T-helper 17 cell (primary cell): ENCODE measurements around the gene IGHMBP2. TPM values are rescaled to one million over a fixed set of nuclear protein-coding genes. Genes with fewer than 3 reads are reported as not detected.
"Not testable (repeated sequence)": the region's sequence is repeated elsewhere in the genome, so short reads cannot be mapped to it uniquely, and the experiment has no call there.

Source experiments
- ATAC-seq: fragments of 150-1000 bp; cut with Tn5 transposase; 2 replicates; pipeline ENCODE4 v1.10.0; 2021; ENCODE audit warnings: mild to moderate bottlenecking, moderate library complexity
- DNase-seq, 3 donors: peaks; one replicate each; pipeline versions ENCODE4 v3.0.0 to v3.0.0-alpha.2; 2020 to 2021
- H3K9me3 ChIP-seq: one replicate; pipeline ENCODE4 v1.7.0; 2013; ENCODE audit warnings: low read length, mild to moderate bottlenecking; ENCODE audit not compliant: control insufficient read depth, poor library complexity, severe bottlenecking
- H3K27ac Mint-ChIP-seq: one replicate; pipeline ENCODE4 v1.8.0; 2022; ENCODE audit warnings: mild to moderate bottlenecking, moderate library complexity, mixed read lengths
- H3K27me3 Mint-ChIP-seq: one replicate; pipeline ENCODE4 v1.8.0; 2022; ENCODE audit warnings: mixed read lengths
- H3K36me3 Mint-ChIP-seq: one replicate; pipeline ENCODE4 v1.8.0; 2022; ENCODE audit warnings: low read depth, mixed read lengths
- H3K4me1 Mint-ChIP-seq: one replicate; pipeline ENCODE4 v1.8.0; 2022; ENCODE audit warnings: mild to moderate bottlenecking, mixed read lengths
- H3K4me3 Mint-ChIP-seq: one replicate; pipeline ENCODE4 v1.8.0; 2022; ENCODE audit warnings: mild to moderate bottlenecking, moderate library complexity, mixed read lengths
- total RNA-seq, 4 donors: library from RNA in 2 of 4; stranded (reverse) in 2 of 4; gene quantifications; one replicate each; pipeline ENCODE4 v1.2.3 and lab custom pipeline; 2022 to 2026

IGHMBP2 gene
- total RNA-seq (10 to 100 TPM; 27.5 to 28.4 TPM), total RNA-seq (lab: John Stamatoyannopoulos, UW) (25.4 to 32.2 reads per million in 2 donors)

DNA sequence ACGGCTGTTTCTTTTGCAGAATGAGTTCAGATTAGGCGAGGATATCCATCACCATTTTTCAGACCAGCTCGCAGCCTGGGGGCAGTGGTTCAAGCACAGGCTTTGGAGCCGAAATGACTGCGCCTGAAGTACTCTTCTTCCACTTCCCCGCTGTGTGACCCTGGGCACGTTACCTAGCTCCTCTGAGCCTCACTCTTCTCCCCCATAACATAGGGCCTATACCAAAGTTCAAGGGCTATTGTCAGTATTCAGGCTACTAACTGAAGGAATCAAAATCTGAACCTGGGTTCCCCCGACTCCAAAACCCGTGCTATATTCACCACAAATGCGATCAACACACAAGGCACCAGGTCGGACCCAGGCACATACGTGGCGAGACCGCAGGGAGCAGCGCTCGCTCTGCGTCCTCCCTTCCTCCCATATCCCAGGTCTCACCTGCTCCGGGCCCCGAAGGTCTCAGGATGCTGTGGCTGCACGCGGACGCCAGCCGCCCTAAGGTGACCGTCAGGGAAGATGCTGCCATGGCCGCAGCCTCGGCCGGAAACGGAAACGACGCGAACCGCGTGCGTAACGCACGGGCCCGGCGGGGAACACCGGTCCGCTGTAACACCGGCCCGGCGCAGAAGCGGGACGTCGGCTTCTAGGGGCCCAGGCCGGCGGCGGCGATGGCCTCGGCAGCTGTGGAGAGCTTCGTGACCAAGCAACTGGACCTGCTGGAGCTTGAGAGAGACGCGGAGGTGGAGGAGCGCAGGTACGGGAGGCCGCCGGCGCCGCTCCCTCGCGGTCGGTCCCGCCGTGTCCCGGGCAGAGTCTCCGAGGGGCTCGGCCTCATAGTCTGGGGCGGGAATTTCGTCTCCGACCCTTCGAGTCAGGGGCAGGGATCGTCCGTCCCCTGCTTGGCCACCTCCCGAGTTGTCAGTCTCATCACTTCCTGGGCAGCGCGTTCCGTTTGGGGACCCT lies at the start of gene IGHMBP2, which contains the start of gene MRPL21:
IGHMBP2 (plus strand) TSS at position 604 of the 960 bp plus-strand sequence; CDS start at position 666, 62 bp downstream.
MRPL21 (minus strand) TSS at position 545 of the 960 bp plus-strand sequence; CDS start at position 523, 22 bp downstream.
- H3K4me3 Mint-ChIP-seq: peak within 1 kb of the TSS; percentile 98
- peaks cover 41% of the 10 kb centered on the region for H3K4me1 Mint-ChIP-seq
- H3K27me3 Mint-ChIP-seq: no peaks in the 10 kb centered on the region
- peak within 1 kb of the TSS; percentile 97 for H3K27ac Mint-ChIP-seq
- no peaks in the 10 kb centered on the region for H3K9me3 ChIP-seq
- peaks cover 4% of the 10 kb centered on the region for H3K36me3 Mint-ChIP-seq
- ATAC-seq (peak; percentile 97), DNase-seq (peak; percentile 69 to 79 (median 69))

DNA sequence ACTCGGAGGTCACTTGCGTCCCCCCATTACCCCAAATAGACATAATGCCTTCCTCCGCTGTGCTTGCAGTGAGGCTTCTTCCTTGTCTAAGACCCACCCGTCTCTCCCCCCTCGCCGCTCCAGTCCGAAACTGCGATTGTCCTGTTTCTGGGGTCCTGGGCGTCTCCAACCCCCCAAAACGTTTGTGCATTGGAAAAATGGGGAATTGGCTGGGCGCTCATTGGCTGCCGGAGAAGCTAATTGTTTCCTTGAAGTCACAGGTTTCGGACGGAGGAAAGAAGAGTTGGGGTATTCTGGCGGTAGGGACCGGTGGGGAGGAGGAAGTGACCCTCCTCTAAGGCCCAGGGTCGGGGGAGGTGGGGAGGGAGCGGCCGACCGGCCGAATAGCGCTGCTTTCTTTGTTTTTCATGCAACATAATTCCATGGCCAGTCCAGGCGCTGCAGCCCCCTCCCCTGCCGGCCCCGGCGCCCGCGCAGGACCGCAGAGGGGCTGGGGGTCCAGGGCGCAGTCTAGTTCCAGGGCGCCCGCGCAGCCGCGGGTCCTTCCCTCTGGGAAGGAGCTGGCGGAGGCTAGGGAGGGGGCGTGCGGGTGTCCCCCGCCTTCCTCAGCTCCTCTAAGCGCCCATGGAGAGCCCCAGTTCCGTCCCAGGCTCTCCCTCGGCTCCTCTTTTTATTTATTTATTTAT lies 49.3 kb upstream of the IGHMBP2 start:
- Mint-ChIP-seq H3K4me3 (peak overlapping the region; percentile 71), H3K27ac (no peak overlapping the region), H3K36me3 (no peaks in the 10 kb centered on the region), H3K27me3 (peaks cover 19% of the 10 kb centered on the region), H3K4me1 (peaks cover 6% of the 10 kb centered on the region)
- no peaks in the 10 kb centered on the region for H3K9me3 ChIP-seq
- DNase-seq: no peak
- ATAC-seq: no peak

DNA sequence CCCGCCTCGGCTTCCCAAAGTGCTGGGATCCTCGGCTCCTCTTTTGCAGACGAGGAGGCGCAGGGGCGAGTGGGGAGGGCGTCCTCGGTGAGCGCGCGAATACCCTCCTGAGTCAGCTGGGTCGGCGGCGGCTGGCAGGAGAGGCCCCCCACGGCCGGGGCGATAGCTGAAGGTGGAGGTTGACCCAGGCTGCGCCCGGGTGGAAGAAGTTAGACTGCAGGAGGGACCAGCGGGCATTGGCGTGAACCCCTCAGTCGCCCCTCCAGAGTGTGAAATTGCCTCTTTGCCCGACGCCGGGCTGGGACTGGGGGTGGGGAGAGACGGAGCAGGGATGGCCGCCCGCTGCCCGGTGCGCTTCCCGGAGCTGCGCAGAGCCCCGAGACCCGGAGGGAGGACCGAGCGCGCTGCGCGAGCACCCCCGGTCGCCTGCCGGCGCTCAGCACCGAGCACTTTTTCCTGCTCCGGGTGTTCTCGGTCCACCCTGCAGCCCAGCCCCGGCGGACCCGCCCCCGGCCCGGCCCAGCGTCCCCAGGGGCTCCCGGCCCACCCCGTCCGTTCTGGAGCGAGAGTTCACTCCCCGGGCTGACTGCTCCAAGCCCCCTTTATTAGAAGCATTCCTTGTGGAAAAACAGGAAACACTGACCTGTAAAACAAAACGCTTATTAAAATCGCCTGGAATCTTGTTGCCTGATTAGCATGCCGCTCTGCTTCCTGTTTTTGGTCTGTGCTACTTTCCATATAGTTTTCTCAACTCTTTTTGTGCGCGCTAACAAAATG lies 48.3 kb upstream of the IGHMBP2 start:
- H3K4me3 Mint-ChIP-seq: peak overlapping the region; percentile 78
- H3K36me3 Mint-ChIP-seq: no peaks in the 10 kb centered on the region
- ATAC-seq (peak; percentile 30), DNase-seq (no peak)
- H3K4me1 Mint-ChIP-seq: peaks cover 6% of the 10 kb centered on the region
- no peak overlapping the region for H3K27ac Mint-ChIP-seq
- H3K27me3 Mint-ChIP-seq: peaks cover 19% of the 10 kb centered on the region
- no peaks in the 10 kb centered on the region for H3K9me3 ChIP-seq

DNA sequence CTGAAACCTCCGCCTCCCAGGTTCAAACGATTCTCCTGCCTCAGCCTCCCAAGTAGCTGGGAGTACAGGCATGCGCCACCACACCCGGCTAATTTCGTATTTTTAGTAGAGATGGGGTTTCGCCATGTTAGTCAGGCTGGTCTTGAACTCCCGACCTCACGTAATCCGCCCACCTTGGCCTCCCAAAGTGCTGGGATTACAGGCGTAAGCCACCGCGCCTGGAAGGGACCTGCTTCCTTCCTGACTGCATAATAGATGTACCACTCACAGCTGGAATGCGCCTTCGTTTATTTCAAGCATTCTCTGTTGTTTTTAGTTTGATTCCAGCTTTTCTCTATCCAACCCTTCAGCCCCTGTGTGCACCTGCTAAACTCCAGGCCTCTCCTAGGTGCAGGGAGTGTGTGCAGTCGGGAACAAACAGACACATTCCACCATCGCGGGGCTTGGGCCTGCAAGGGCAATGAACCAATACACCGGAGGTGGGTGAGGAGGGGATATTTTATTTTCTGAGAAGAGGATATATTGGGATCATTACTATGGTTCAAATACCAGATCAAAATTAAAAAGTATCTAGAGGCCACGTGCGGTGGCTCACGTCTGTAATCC lies 47.2 kb upstream of the IGHMBP2 start:
- H3K27ac Mint-ChIP-seq, H3K4me3 Mint-ChIP-seq, DNase-seq, ATAC-seq, H3K4me1 Mint-ChIP-seq, H3K36me3 Mint-ChIP-seq, H3K9me3 ChIP-seq: not testable (repeated sequence)
- peaks cover 19% of the 10 kb centered on the region for H3K27me3 Mint-ChIP-seq

DNA sequence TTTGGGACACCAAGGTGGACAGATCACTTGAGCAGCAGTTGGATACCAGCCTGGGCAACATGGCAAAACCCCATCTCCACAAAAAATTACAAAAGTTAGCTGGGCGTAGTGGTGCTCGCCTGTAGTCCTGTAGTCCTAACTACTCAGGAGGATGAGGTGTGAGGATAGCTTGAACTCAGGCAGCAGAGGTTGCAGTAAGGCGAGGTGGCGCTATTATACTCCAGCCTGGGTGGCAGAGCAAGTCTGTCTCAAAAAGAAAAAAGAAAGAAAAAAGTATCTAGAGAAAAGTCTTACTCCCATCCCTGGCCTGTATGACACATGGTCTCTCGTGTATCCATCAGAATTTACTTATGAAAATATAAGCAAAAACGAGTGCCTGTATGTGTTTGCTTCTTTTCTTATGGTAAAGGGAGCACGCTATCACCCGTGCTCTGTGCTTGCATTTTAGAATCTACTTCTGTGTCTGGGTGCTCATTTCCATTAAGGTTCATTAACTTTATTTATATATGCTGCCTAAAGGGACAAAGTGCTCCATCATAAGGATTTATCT lies 46.6 kb upstream of the IGHMBP2 start:
- no peak overlapping the region for H3K4me3 Mint-ChIP-seq
- H3K36me3 Mint-ChIP-seq: no peaks in the 10 kb centered on the region
- ATAC-seq (no peak), DNase-seq (no peak)
- peaks cover 19% of the 10 kb centered on the region for H3K27me3 Mint-ChIP-seq
- no peak overlapping the region for H3K27ac Mint-ChIP-seq
- peaks cover 6% of the 10 kb centered on the region for H3K4me1 Mint-ChIP-seq
- no peaks in the 10 kb centered on the region for H3K9me3 ChIP-seq

DNA sequence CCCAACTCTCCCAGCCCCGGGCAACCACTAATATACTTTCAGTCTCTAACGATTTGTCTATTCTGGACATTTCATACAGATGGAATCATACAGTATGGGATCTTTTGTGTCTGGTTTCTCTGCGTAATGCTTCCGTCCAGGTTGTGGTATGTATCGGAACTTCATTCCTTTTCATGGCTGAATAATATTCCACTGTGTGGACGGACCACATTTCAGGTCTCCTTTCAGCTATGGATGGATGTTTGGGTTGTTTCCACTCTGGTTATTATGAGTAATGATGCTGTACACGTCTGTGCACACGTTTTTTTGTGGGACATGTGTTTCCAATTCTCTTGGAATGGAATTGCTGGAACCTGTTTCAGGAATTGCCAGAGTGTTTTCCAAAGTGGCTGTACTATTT lies 44.6 kb upstream of the IGHMBP2 start:
- no peak for ATAC-seq
- Mint-ChIP-seq H3K27ac (no peak overlapping the region), H3K4me3 (no peak overlapping the region), H3K27me3 (peaks cover 2% of the 10 kb centered on the region), H3K36me3 (no peaks in the 10 kb centered on the region), H3K4me1 (peaks cover under 1% of the 10 kb centered on the region)
- DNase-seq: no peak
- H3K9me3 ChIP-seq: no peaks in the 10 kb centered on the region

DNA sequence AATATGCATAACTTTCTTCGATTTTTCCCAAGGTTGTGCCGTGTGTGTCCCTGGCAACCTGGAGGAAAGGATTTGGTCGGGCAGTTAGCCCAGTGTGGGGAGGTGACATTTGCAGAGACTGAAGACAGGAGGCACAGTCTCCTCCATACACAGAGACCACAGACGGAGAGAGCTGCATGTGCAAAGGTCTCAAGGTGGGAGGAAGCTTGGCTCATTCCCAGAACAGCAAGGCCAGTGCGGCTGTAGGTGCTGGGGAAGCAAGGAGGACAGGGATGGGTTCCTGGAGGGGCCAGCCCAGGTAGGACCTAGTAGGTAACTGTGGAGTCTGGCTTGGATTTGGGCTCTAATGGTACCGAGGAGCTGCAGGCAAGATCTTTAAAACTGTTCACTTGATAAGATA lies 41.3 kb upstream of the IGHMBP2 start:
- no peaks in the 10 kb centered on the region for H3K27me3 Mint-ChIP-seq
- H3K36me3 Mint-ChIP-seq: peaks cover 2% of the 10 kb centered on the region
- H3K9me3 ChIP-seq: no peaks in the 10 kb centered on the region
- no peaks in the 10 kb centered on the region for H3K4me1 Mint-ChIP-seq
- ATAC-seq: no peak
- no peak overlapping the region for H3K27ac Mint-ChIP-seq
- no peak overlapping the region for H3K4me3 Mint-ChIP-seq
- no peak for DNase-seq

DNA sequence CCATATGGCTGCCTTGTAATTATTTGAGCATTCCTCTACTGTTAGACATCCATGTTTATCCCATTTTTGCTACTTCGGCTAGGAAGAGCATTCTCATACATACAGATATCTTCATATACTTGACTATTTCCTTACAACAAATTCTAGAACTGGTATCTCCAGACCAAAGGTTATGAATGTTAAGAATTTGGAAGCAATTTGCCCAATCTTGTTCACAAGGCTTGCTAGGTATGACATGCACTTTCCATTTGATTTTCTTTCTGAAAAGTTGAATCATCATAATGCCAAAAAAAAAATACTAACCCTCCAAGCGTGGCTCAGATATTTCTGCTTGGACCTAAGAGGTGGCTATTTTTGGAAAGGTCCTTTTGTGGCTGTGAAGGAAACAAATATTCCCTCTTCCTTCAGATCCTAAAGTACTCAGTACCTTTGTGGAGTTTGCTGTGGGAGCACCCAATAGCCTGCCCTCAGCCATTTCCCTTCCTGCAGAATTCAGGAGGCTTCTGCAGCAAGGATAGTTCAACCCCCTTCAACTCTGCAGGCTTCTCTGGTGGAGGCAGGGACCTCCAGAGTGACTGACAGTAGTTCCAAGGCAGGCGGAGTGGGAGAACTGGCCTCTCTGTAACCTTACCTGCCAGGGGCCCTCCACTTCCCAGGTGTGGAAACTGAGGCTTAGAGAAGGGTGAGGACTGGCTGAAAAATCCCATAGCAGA lies 40.0 kb upstream of the IGHMBP2 start:
- H3K9me3 ChIP-seq: no peaks in the 10 kb centered on the region
- no peak overlapping the region for H3K4me3 Mint-ChIP-seq
- DNase-seq (no peak), ATAC-seq (no peak)
- no peak overlapping the region for H3K27ac Mint-ChIP-seq
- peaks cover 3% of the 10 kb centered on the region for H3K4me1 Mint-ChIP-seq
- H3K36me3 Mint-ChIP-seq: peaks cover 6% of the 10 kb centered on the region
- H3K27me3 Mint-ChIP-seq: peaks cover 7% of the 10 kb centered on the region

DNA sequence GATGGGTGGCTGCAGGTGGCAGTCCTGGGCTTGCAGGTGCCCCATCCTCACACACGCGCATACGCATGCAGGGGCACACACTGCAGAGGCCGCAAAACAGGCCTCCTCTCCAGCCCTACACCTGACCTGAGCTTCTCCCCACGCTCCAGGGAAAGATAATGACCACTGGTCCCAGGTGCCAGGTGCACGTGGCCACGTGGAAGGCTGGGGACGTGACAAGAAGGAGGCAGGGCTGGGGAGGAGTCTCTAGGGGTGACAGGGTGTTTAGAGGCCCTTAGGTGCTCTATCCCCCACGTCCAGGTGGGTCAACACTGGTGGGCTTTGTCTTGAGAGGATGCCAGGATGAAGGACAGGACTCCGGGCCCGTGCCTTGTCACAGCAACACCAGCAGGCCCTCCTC lies 38.5 kb upstream of the IGHMBP2 start:
- no peak for ATAC-seq
- Mint-ChIP-seq H3K27ac (no peak overlapping the region), H3K36me3 (peaks cover 11% of the 10 kb centered on the region), H3K4me3 (no peak overlapping the region), H3K4me1 (peaks cover 13% of the 10 kb centered on the region), H3K27me3 (peaks cover 22% of the 10 kb centered on the region)
- DNase-seq: no peak
- no peaks in the 10 kb centered on the region for H3K9me3 ChIP-seq

DNA sequence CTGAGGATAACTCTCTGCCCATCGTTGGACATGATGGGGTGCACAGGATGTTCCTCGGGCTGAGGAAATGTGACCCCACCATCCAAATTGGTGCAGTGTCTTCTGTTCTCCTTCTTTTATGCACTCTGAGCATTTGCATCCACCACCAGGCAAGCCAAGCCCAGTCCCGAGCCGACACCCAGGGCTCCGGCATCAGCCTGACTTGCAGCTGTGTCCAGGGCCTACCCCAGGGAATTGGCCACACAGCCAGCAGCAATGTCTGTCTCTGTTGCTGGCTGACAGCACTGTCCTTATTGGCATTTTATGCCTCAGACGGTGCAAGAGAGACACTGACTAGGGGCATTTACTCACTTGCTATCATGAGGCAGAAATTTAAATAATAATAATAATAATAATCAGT lies 36.6 kb upstream of the IGHMBP2 start:
- Mint-ChIP-seq H3K4me1 (peaks cover 13% of the 10 kb centered on the region), H3K27ac (no peak overlapping the region), H3K4me3 (no peak overlapping the region), H3K27me3 (peaks cover 28% of the 10 kb centered on the region), H3K36me3 (peaks cover 11% of the 10 kb centered on the region)
- DNase-seq (no peak), ATAC-seq (no peak)
- no peaks in the 10 kb centered on the region for H3K9me3 ChIP-seq

DNA sequence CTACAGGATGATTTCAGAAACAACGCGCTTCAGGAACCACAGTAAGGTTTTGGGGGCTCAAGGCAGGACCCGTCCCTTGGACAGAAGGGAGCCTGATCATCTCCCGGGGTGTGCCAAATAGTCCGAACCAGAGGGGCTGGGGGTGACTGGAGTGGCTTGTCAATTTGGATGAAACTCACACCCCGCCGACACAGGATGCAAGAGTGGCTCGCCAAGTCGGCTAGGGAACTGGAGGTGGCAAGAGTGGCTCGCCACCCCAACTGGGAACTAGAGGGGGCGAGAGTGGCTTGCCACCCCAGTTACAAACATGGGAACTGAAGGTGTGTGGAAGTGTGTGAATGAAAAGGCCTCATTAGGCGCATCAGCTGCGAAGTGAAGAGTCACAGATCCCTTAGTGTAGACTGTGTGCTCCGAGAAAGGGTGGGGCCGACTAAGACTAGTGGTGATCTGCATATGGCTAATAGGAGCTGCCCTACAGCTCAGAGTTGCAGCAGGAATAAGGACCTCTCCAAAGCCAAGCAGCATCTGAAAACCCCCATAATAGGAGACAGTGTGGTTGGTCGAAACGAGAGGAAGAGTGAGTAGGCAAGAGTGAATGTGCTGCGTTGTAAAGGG lies 35.4 kb upstream of the IGHMBP2 start:
- DNase-seq (no peak), ATAC-seq (no peak)
- peaks cover 11% of the 10 kb centered on the region for H3K36me3 Mint-ChIP-seq
- peaks cover 13% of the 10 kb centered on the region for H3K4me1 Mint-ChIP-seq
- H3K9me3 ChIP-seq: no peaks in the 10 kb centered on the region
- H3K27ac Mint-ChIP-seq: no peak overlapping the region
- no peak overlapping the region for H3K4me3 Mint-ChIP-seq
- peaks cover 32% of the 10 kb centered on the region for H3K27me3 Mint-ChIP-seq
